GM12878 (cell line): ENCODE measurements around the gene SAMD7. TPM values are rescaled to one million over a fixed set of nuclear protein-coding genes. Genes with fewer than 3 reads are reported as not detected.

Experiments
- BHLHE40 ChIP-seq, 2 experiments: fragments of 450-650 bp in 1 of 2; IDR thresholded peaks; 2 replicates each; pipeline ENCODE4 v1.6.1; 2011 to 2017; ENCODE audit warnings: low read depth in 2 of 2, borderline replicate concordance in 1 of 2, improper control_type of control experiment in 1 of 2, low read length in 1 of 2, mild to moderate bottlenecking in 1 of 2
- CEBPB ChIP-seq, 2 experiments: fragments of 150-350 bp in 1 of 2; IDR thresholded peaks; 2 replicates each; pipeline ENCODE4 v1.6.1; 2012 to 2014; ENCODE audit warnings: low read depth in 2 of 2, low read length in 2 of 2, borderline replicate concordance in 1 of 2, inconsistent platforms in 1 of 2
- CUX1 ChIP-seq: IDR thresholded peaks from 2 replicates; pipeline ENCODE4 v1.6.1; 2012; ENCODE audit warnings: improper control_type of control experiment, low read depth, low read length; ENCODE audit not compliant: insufficient replicate concordance
- EED ChIP-seq: sonication (generic); IDR thresholded peaks from 2 replicates; pipeline ENCODE4 v1.6.1; 2016; ENCODE audit warnings: antibody characterized with exemption, low read depth
- EZH2 ChIP-seq: IDR thresholded peaks from 2 replicates; pipeline ENCODE4 v1.6.1; 2012; ENCODE audit warnings: low read depth, mild to moderate bottlenecking, control low read depth, inconsistent platforms, low read length, borderline replicate concordance; ENCODE audit not compliant: control insufficient read depth
- FOS ChIP-seq: IDR thresholded peaks from 3 replicates; pipeline ENCODE4 v1.6.1; 2011; ENCODE audit warnings: borderline replicate concordance; ENCODE audit not compliant: insufficient read length; ENCODE audit errors: extremely low read depth
- FOXM1 ChIP-seq: IDR thresholded peaks from 2 replicates; pipeline ENCODE4 v1.6.1; 2012; ENCODE audit warnings: low read depth, mild to moderate bottlenecking, inconsistent platforms, low read length, moderate library complexity
- KLF5 ChIP-seq: fragments of 450-650 bp; IDR thresholded peaks from 2 replicates; pipeline ENCODE4 v1.6.1; 2014; ENCODE audit warnings: mild to moderate bottlenecking; ENCODE audit not compliant: partially characterized antibody
- MTA3 ChIP-seq: IDR thresholded peaks from 2 replicates; pipeline ENCODE4 v1.6.1; 2012; ENCODE audit warnings: low read length, inconsistent platforms, borderline replicate concordance
- NFXL1 ChIP-seq: fragments of 450-650 bp; IDR thresholded peaks from 2 replicates; pipeline ENCODE4 v1.6.1; 2017; ENCODE audit warnings: antibody characterized with exemption, mild to moderate bottlenecking, borderline replicate concordance
- NFYB ChIP-seq: IDR thresholded peaks from 2 replicates; pipeline ENCODE4 v1.6.1; 2011; ENCODE audit warnings: low read depth, mild to moderate bottlenecking, low read length, improper control_type of control experiment, moderate library complexity; ENCODE audit not compliant: insufficient read depth
- PAX8 ChIP-seq: fragments of 450-650 bp; IDR thresholded peaks from 2 replicates; pipeline ENCODE4 v1.6.1; 2017; ENCODE audit warnings: mild to moderate bottlenecking, moderate library complexity
- POU2F2 ChIP-seq: IDR thresholded peaks from 3 replicates; pipeline ENCODE4 v1.6.1; 2011; ENCODE audit warnings: low read depth, mild to moderate bottlenecking, low read length, borderline replicate concordance
- PRDM15 ChIP-seq: fragments of 450-650 bp; formaldehyde crosslinking; IDR thresholded peaks from 2 replicates; pipeline ENCODE4 v1.4.0; 2020; ENCODE audit warnings: mild to moderate bottlenecking, moderate library complexity
- ZBTB40 ChIP-seq: fragments of 450-650 bp; IDR thresholded peaks from 2 replicates; pipeline ENCODE4 v1.6.1; 2016; ENCODE audit warnings: mild to moderate bottlenecking, moderate library complexity, borderline replicate concordance
- polyA plus RNA-seq, 11 experiments: library from polyadenylated mRNA; depleted of rRNA in 4 of 11; unstranded in 6 of 11; stranded (reverse) in 5 of 11; fragments of >200 nt; fragmentation: Nextera tagmentation in 4 of 11; fragmentation: Illumina TruSeq in 1 of 11; extraction: Ambion mirVana in 4 of 11; extraction: Trizol in 1 of 11; gene quantifications; 1 replicate in 1 of 11; 2 replicates in 10 of 11; pipeline versions ENCODE4 v1.2.1 to v1.2.3, GENCODE V29; 2011 to 2016; ENCODE audit warnings: inconsistent platforms in 2 of 11, missing spikeins in 2 of 11, low read depth in 1 of 11
- total RNA-seq, 4 experiments: library from RNA; depleted of rRNA in 3 of 4; stranded (reverse); fragments of >200 nt in 3 of 4; fragmentation: Illumina TruSeq in 1 of 4; extraction: Trizol in 1 of 4; gene quantifications; 2 replicates each; pipeline versions ENCODE4 v1.2.1 to v1.2.3, GENCODE V29; 2013 to 2021

SAMD7 gene
- total and polyA plus RNA-seq, 10 of the 15 experiments (the other 5 are each of a cell fraction or from before 2014, with no cell fraction given): 0.03 to 0.11 (median 0.07) TPM; not detected in 3

- no peak for TF ChIP-seq PRDM15 (CRISPR knock-in tag)
- TF ChIP-seq NFXL1: no peak
- TF ChIP-seq FOS: no peak
- TF ChIP-seq EZH2: no peak
- TF ChIP-seq MTA3: no peak
- TF ChIP-seq CEBPB (IDR thresholded peaks at IDR 0.05; ENCODE audit: borderline replicate concordance in 1 of 2, low read depth in 2 of 2, low read length in 2 of 2): no peak
- TF ChIP-seq KLF5: no peak
- TF ChIP-seq PAX8: peak; percentile 84; the same call in 1 of the 2 replicates
- TF ChIP-seq EED: peak; percentile 87
- TF ChIP-seq ZBTB40: no peak
- no peak; the same call in 2 of the 3 replicates for TF ChIP-seq POU2F2
- no peak for TF ChIP-seq NFYB
- no peak for TF ChIP-seq CUX1
- TF ChIP-seq FOXM1: no peak
- peak; percentile 21 to 51; a peak in 1 of 4 replicates for TF ChIP-seq BHLHE40 (IDR thresholded peaks at IDR 0.05; ENCODE audit: borderline replicate concordance in 1 of 2, low read depth in 2 of 2, low read length in 1 of 2)
These were observed 20.6 kb downstream of the SAMD7 start (continued) for GRCh38 chr3:169931747-169932520.
